Measurements from ENCODE around the gene HDAC4. TPM values are rescaled to one million over a fixed set of nuclear protein-coding genes. Genes with fewer than 3 reads are reported as not detected.

The HDAC4 gene
- total and polyA plus RNA-seq, 9 donors: 7.0 to 74.0 (median 46.3) TPM

DNA sequence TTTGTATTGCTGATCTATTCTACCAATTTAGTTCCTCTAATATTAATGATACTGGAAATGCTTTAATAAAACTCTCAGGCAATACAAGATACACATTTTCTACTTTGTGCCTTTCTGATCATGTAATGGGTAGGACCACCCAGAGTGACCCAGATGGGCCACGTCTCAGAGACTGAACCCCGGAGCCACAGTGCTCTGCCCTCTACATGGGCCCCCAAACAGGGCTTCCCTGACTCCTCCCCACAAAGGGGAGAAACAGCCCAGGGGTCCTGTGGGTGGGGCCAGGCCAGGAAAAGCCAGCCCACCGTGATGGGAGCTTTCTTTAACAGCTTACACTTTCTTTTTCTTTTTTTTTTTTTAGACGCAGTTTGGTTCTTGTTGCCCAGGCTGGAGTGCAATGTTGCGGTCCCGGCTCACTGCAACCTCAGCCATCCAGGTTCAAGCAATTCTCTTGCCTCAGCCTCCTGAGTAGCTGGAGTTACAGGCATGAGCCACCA lies 18.4 kb downstream of the HDAC4 start:
- Histone ChIP-seq H3K4me3 (no peak overlapping the region), H3K4me1 (ENCODE audit: insufficient read depth) (no peaks in the 10 kb centered on the region), H3K9me3 (no peaks in the 10 kb centered on the region), H3K27me3 (no peaks in the 10 kb centered on the region), H3K36me3 (no peaks in the 10 kb centered on the region), H3K27ac (no peak overlapping the region)
- 62 to 65% (median 64%) methylated on average over 6 of the region's 6 CpGs for WGBS, 3 donors
- peak in 1 of 5 donors; percentile 4 for DNase-seq
- no peak for TF ChIP-seq EP300 (IDR thresholded peaks at IDR 0.05)
- TF ChIP-seq, protein P1, sequence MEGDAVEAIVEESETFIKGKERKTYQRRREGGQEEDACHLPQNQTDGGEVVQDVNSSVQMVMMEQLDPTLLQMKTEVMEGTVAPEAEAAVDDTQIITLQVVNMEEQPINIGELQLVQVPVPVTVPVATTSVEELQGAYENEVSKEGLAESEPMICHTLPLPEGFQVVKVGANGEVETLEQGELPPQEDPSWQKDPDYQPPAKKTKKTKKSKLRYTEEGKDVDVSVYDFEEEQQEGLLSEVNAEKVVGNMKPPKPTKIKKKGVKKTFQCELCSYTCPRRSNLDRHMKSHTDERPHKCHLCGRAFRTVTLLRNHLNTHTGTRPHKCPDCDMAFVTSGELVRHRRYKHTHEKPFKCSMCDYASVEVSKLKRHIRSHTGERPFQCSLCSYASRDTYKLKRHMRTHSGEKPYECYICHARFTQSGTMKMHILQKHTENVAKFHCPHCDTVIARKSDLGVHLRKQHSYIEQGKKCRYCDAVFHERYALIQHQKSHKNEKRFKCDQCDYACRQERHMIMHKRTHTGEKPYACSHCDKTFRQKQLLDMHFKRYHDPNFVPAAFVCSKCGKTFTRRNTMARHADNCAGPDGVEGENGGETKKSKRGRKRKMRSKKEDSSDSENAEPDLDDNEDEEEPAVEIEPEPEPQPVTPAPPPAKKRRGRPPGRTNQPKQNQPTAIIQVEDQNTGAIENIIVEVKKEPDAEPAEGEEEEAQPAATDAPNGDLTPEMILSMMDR (IDR thresholded peaks at IDR 0.05): no peak
- no peak for TF ChIP-seq POLR2A (IDR thresholded peaks at IDR 0.05)
- intact Hi-C loops (cut with DNase I): no loop called here

DNA sequence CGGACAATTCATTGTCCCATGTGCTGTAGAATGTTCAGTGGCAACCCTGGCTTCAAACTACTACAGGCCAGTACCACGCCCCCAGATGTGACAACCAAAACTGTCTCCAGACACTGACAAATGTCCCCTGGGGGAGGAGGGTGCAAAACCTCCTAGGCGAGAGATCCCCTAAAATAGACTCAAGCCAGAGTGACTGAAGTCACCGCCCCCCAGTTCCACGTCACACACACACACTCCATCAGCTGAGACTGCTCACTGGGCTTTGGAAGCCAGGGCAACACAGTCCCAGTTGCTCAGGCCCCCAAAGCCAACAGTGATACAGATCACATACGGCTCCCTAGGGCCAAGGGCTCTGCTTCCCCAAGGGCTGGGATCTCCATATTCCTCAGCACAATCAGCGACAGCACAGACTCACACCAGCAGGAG lies 19.1 kb downstream of the HDAC4 start:
- no peaks in the 10 kb centered on the region for H3K9me3 ChIP-seq
- 88 to 96% (median 89%) methylated on average over 7 of the region's 7 CpGs for WGBS, 3 donors
- H3K27ac ChIP-seq: no peak overlapping the region
- H3K27me3 ChIP-seq: no peaks in the 10 kb centered on the region
- no peaks in the 10 kb centered on the region for H3K36me3 ChIP-seq
- intact Hi-C loops (cut with DNase I): no loop called here
- DNase-seq: peak in 2 of 5 donors; percentile 4
- no peak overlapping the region for H3K4me3 ChIP-seq
- TF ChIP-seq, protein P1 (IDR thresholded peaks at IDR 0.05): no peak
- no peak for TF ChIP-seq EP300 (IDR thresholded peaks at IDR 0.05)
- TF ChIP-seq POLR2A (IDR thresholded peaks at IDR 0.05): no peak
- no peaks in the 10 kb centered on the region for H3K4me1 ChIP-seq (ENCODE audit: insufficient read depth)

DNA sequence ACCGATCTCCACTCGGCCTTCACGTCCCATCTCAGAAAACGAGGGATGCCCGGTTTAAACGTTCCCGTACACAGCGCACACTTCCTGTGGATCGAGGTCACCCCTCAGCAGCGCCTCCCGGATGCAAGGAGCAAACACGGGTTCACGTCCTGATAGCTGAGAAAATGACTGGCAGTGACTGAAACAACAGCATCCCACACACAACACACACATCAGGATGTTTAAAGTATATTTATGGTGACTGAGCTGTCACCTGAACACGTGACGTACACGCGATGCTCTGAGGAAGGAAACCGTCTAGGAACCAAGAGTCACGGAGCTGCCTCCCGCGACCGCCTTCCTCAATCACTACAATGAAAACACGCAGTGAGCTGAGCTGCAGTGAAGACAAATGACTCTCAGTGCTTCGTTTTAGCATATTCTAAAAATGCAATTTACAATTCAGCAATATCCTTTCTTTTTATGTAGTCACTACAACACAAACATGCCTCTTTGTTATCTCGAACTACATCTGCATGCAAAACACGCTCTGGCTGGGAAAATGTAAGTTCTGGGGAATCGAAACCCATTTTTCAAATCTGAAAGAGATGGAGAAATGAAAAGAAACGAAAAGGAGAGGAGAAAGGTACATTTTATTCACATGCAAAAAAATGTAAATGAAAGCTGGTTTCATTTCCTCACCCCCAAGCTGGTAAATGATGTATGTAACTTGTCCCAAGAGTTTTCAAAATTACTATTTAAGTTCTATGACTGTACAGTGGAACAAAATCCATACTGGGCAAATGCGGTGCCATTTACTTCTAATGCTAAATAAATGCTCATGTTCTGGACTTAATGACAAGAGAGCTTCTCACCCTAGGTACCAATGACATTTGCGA lies 19.8 kb downstream of the HDAC4 start:
- intact Hi-C loops (cut with DNase I): no loop called here
- Histone ChIP-seq H3K9me3 (no peaks in the 10 kb centered on the region), H3K36me3 (no peaks in the 10 kb centered on the region), H3K4me1 (ENCODE audit: insufficient read depth) (no peaks in the 10 kb centered on the region), H3K4me3 (no peak overlapping the region), H3K27ac (no peak overlapping the region), H3K27me3 (no peaks in the 10 kb centered on the region)
- DNase-seq: peak in 2 of 5 donors; percentile 13 to 17
- 78 to 79% (median 78%) methylated on average over 30 of the region's 30 CpGs for WGBS, 3 donors
- no peak for TF ChIP-seq EP300 (IDR thresholded peaks at IDR 0.05)

DNA sequence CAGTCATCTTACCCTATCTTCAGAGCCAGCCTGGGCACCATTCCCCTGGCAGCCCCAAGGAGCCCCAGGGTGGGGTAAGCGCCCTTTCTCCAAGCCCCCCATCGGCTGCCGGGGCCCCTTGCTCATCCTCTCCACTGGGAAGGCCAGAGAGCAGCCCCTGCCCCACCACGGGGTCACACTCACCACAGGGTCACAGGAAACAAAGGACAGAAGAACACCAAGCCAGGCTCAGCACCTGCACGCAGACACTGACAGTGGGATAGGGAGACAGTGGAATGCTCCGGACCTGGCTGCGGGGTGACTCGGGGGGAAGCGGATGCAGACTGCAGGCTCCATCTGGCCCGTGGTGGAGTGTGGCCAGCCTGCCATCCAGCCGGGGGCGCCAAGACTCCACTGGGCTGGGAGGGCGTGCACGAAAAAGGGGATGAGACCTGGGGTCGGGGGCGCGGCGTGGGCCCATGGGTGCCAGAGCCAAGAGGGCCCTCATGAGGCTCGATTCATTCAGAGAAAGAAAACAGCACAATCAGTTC lies 21.1 kb downstream of the HDAC4 start:
- H3K4me3 ChIP-seq: no peak overlapping the region
- 90 to 95% (median 92%) methylated on average over 17 to 19 of the region's 19 CpGs for WGBS, 3 donors
- DNase-seq: peak in 2 of 5 donors; percentile 17 to 19
- TF ChIP-seq, protein P1 (IDR thresholded peaks at IDR 0.05): no peak
- TF ChIP-seq EP300 (IDR thresholded peaks at IDR 0.05): no peak
- TF ChIP-seq POLR2A (IDR thresholded peaks at IDR 0.05): no peak
- no peaks in the 10 kb centered on the region for H3K27me3 ChIP-seq
- intact Hi-C loops (cut with DNase I): no loop called here
- H3K27ac ChIP-seq: no peak overlapping the region
- no peaks in the 10 kb centered on the region for H3K36me3 ChIP-seq
- H3K9me3 ChIP-seq: no peaks in the 10 kb centered on the region
- no peaks in the 10 kb centered on the region for H3K4me1 ChIP-seq (ENCODE audit: insufficient read depth)
